Activated naive CD4-positive, alpha-beta T cell treated with anti-CD3 and anti-CD28 coated beads, Interleukin-2, amount 50 U/mL, for 24 hours (primary cell): ENCODE data around the gene PTGER3.

Source experiments
- H3K27ac Mint-ChIP-seq: one replicate; pipeline ENCODE4 v1.8.0; 2021; ENCODE audit warnings: mild to moderate bottlenecking, mixed read lengths
- H3K27me3 Mint-ChIP-seq: one replicate; pipeline ENCODE4 v1.8.0; 2021; ENCODE audit warnings: mixed read lengths
- H3K36me3 Mint-ChIP-seq: one replicate; pipeline ENCODE4 v1.8.0; 2021; ENCODE audit warnings: mixed read lengths
- H3K4me1 Mint-ChIP-seq: one replicate; pipeline ENCODE4 v1.8.0; 2021; ENCODE audit warnings: mixed read lengths
- H3K4me3 Mint-ChIP-seq: one replicate; pipeline ENCODE4 v1.8.0; 2021; ENCODE audit warnings: mild to moderate bottlenecking, mixed read lengths
- H3K9me3 Mint-ChIP-seq: one replicate; pipeline ENCODE4 v1.8.0; 2021; ENCODE audit warnings: mixed read lengths

Gene PTGER3

DNA sequence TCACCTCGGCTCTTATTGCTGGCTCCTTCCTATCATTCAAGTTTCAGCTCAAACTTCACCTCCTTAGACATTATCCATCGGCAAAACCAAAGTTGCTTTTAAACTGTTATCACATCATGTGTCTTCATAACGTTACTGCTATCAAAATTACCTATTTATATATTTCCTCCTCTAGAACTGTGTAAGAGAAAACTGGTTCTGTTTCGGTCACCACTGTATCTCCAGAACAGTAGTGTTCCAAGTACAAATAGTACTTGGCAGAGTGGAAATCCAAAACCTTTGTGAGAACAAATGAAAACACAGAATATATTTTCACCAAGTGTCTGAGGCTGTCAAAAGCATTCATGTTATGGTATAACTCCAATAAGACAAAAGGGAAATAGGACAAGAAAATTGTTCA lies 24.1 kb upstream of the PTGER3 start:
- Mint-ChIP-seq H3K27ac (peak overlapping the region; percentile 59), H3K4me1 (peaks cover 39% of the 10 kb centered on the region), H3K27me3 (no peaks in the 10 kb centered on the region), H3K36me3 (peaks cover 36% of the 10 kb centered on the region), H3K9me3 (no peaks in the 10 kb centered on the region), H3K4me3 (no peak overlapping the region)

DNA sequence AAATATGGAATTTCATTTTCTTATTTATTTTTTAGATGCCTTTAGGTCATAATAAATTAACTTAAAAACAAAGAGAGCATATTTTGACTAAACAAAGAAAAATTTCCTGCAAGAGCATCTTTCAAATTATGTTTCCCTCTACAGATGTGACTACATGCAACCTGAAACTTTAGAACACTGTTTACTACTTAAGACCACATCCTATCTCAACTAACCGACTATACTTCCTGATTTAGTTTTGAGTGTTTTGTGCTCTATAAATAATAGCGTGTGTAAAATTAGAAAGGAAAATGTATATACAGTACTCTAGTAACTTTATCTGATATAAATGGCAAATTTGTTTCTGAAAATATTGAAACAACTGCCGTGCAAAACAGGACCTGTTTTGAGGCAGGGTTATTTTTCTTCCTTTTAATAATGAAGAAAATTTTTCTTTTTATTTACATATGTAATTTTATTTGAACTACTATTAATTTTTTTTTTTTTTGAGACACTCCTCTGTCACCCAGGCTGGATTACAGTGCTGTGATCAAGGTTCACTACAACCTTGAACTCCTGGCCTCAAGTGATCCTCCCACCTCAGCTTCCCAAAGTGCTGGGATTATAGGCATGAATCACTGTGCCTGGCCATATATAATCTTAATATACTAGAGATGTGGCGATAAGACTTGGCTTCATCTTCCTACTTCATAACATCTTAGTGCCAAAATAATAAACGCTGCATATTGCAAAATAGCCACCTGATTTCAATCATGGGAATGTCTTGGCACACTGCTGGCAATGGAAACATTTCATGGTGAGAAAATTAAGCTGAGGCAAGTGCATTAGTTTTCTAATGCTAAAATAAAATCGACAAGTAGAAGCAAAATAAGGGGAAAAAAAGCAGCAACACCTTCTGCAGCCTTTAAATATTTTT lies 21.0 kb upstream of the PTGER3 start:
- Mint-ChIP-seq H3K4me1 (peaks cover 9% of the 10 kb centered on the region), H3K27ac (peak overlapping the region; percentile 62), H3K36me3 (peaks cover 17% of the 10 kb centered on the region), H3K9me3 (no peaks in the 10 kb centered on the region), H3K4me3 (no peak overlapping the region), H3K27me3 (no peaks in the 10 kb centered on the region)

GRCh38 chr1:71054791-71055190 lies 7.2 kb upstream of the PTGER3 start:
- Mint-ChIP-seq H3K9me3 (no peaks in the 10 kb centered on the region), H3K36me3 (peaks cover 5% of the 10 kb centered on the region), H3K4me1 (peaks cover 2% of the 10 kb centered on the region), H3K4me3 (no peak overlapping the region), H3K27me3 (peaks cover 2% of the 10 kb centered on the region), H3K27ac (peak overlapping the region; percentile 41)

GRCh38 chr1:71054281-71054731 lies 6.7 kb upstream of the PTGER3 start:
- H3K27me3 Mint-ChIP-seq: peaks cover 3% of the 10 kb centered on the region
- no peaks in the 10 kb centered on the region for H3K9me3 Mint-ChIP-seq
- H3K4me3 Mint-ChIP-seq: no peak overlapping the region
- H3K4me1 Mint-ChIP-seq: peaks cover 3% of the 10 kb centered on the region
- peaks cover 3% of the 10 kb centered on the region for H3K36me3 Mint-ChIP-seq
- H3K27ac Mint-ChIP-seq: no peak overlapping the region

GRCh38 chr1:71053758-71054157 lies 6.1 kb upstream of the PTGER3 start:
- Mint-ChIP-seq H3K4me1 (peaks cover 3% of the 10 kb centered on the region), H3K27me3 (peaks cover 5% of the 10 kb centered on the region), H3K4me3 (no peak overlapping the region), H3K9me3 (no peaks in the 10 kb centered on the region), H3K36me3 (no peaks in the 10 kb centered on the region), H3K27ac (no peak overlapping the region)

- no peaks in the 10 kb centered on the region for H3K9me3 Mint-ChIP-seq
- no peak overlapping the region for H3K27ac Mint-ChIP-seq
- H3K27me3 Mint-ChIP-seq: peaks cover 7% of the 10 kb centered on the region
- no peak overlapping the region for H3K4me3 Mint-ChIP-seq
- peaks cover 4% of the 10 kb centered on the region for H3K4me1 Mint-ChIP-seq
- H3K36me3 Mint-ChIP-seq: no peaks in the 10 kb centered on the region
Observed at GRCh38 chr1:71053146-71053545, 5.5 kb upstream of the PTGER3 start.

DNA sequence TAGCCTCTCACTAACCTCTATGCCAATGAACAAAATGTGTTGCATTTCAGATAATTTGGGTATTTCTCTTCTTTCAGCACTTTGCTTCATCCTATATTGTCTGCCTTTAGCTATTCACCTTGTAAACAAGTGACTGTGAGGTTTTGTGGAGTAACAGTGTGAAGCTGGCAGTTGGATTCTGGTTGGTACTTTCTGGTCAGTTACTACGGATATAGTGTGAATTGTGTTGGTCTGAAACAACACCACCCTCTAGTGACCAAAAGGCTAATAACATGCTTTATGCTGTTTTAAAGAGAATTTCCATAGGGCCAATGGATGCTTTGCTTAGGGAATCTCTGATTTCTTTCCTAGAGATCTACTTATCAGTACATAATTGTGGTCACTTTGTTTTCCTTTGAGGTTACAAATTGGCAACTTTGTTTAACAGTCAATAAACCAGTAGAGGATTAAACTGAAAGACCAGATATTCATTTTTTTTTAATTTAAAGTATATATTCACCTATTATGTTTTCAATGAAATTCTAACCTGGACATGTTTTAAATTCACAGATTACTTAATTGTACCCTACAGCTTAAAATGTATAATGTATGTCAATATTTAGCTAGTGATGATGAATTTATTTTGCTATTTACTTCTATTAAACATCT lies 2.5 kb upstream of the PTGER3 start:
- H3K36me3 Mint-ChIP-seq: peaks cover 2% of the 10 kb centered on the region
- no peak overlapping the region for H3K4me3 Mint-ChIP-seq
- H3K4me1 Mint-ChIP-seq: peaks cover 17% of the 10 kb centered on the region
- no peaks in the 10 kb centered on the region for H3K9me3 Mint-ChIP-seq
- H3K27me3 Mint-ChIP-seq: peaks cover 25% of the 10 kb centered on the region
- H3K27ac Mint-ChIP-seq: no peak overlapping the region

GRCh38 chr1:71046891-71047634 lies 553 bp downstream of the PTGER3 start:
- H3K27me3 Mint-ChIP-seq: peaks cover 31% of the 10 kb centered on the region
- H3K9me3 Mint-ChIP-seq: no peaks in the 10 kb centered on the region
- peak overlapping the region; percentile 83 for H3K4me3 Mint-ChIP-seq
- no peak overlapping the region for H3K27ac Mint-ChIP-seq
- H3K36me3 Mint-ChIP-seq: peaks cover 2% of the 10 kb centered on the region
- H3K4me1 Mint-ChIP-seq: peaks cover 17% of the 10 kb centered on the region

GRCh38 chr1:71045463-71046028 lies 2.1 kb downstream of the PTGER3 start:
- Mint-ChIP-seq H3K36me3 (peaks cover 2% of the 10 kb centered on the region), H3K27me3 (peaks cover 36% of the 10 kb centered on the region), H3K27ac (no peak overlapping the region), H3K4me3 (no peak overlapping the region), H3K4me1 (peaks cover 17% of the 10 kb centered on the region), H3K9me3 (no peaks in the 10 kb centered on the region)

DNA sequence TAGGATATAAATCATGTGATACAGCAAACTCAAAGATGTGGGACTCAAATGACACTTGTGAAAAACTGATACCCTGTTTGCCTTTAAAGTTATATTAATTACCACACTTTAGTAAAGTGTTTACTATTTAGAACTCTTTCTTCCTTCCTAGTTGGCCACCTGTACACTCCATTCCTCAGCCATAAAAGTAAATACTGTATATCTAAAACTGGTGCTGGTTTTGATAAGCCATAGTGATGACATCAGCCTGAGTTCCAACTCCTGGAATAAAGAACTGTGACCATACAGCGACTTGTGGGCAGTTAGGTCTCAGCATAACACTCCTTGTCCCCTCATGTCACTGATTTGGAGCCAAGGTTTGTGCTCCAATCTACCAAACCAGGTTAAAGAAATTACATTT lies 2.8 kb downstream of the PTGER3 start:
- H3K27ac Mint-ChIP-seq: no peak overlapping the region
- peaks cover 35% of the 10 kb centered on the region for H3K27me3 Mint-ChIP-seq
- no peaks in the 10 kb centered on the region for H3K9me3 Mint-ChIP-seq
- no peak overlapping the region for H3K4me3 Mint-ChIP-seq
- H3K36me3 Mint-ChIP-seq: peaks cover 2% of the 10 kb centered on the region
- H3K4me1 Mint-ChIP-seq: peaks cover 15% of the 10 kb centered on the region

- H3K9me3 Mint-ChIP-seq: no peaks in the 10 kb centered on the region
- no peak overlapping the region for H3K27ac Mint-ChIP-seq
- H3K27me3 Mint-ChIP-seq: peaks cover 37% of the 10 kb centered on the region
- H3K4me1 Mint-ChIP-seq: peaks cover 12% of the 10 kb centered on the region
- no peak overlapping the region for H3K4me3 Mint-ChIP-seq
- peaks cover 2% of the 10 kb centered on the region for H3K36me3 Mint-ChIP-seq
Observed at GRCh38 chr1:71043065-71043464, 4.6 kb downstream of the PTGER3 start.

- peaks cover 38% of the 10 kb centered on the region for H3K27me3 Mint-ChIP-seq
- H3K27ac Mint-ChIP-seq: no peak overlapping the region
- peaks cover 2% of the 10 kb centered on the region for H3K36me3 Mint-ChIP-seq
- no peaks in the 10 kb centered on the region for H3K9me3 Mint-ChIP-seq
- no peak overlapping the region for H3K4me3 Mint-ChIP-seq
- peaks cover 7% of the 10 kb centered on the region for H3K4me1 Mint-ChIP-seq
Observed at GRCh38 chr1:71041806-71042205, 5.8 kb downstream of the PTGER3 start.

DNA sequence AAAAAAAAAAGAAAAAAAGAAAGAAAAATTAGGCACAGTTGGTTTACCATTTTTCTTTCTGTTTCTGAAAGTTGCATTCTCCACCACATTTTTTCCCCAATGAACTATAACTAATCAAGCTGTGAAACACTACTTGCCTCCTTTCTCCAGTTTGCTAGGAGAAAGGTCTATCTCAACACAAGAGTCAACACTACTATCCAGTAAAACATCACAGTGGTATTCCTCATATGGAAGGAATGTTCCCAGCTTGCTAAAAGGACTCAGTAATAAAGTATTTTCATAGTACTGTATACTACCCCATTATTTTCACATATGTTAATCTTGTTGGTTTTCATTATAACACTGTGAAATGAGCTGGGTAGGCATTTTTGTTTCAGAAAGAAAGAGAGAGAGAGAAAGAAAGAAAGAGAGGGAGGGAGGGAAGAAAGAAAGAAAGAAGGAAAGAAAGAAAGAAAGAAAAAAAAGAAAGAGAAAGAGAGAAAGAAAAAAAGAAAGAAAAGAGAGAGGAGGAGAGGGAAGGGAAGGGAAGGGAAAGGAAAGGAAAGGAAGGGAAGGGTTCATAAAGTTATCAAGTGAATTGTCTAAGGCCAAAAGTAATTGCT lies 7.9 kb downstream of the PTGER3 start:
- Mint-ChIP-seq H3K36me3 (no peaks in the 10 kb centered on the region), H3K27me3 (peaks cover 28% of the 10 kb centered on the region), H3K4me1 (no peaks in the 10 kb centered on the region), H3K9me3 (no peaks in the 10 kb centered on the region), H3K4me3 (no peak overlapping the region), H3K27ac (no peak overlapping the region)

GRCh38 chr1:71038942-71039341 lies 8.7 kb downstream of the PTGER3 start:
- Mint-ChIP-seq H3K36me3 (no peaks in the 10 kb centered on the region), H3K27me3 (peaks cover 25% of the 10 kb centered on the region), H3K4me3 (no peak overlapping the region), H3K4me1 (no peaks in the 10 kb centered on the region), H3K9me3 (no peaks in the 10 kb centered on the region), H3K27ac (no peak overlapping the region)
